ENCODE measurements around the gene PIGK.

PIGK gene

DNA sequence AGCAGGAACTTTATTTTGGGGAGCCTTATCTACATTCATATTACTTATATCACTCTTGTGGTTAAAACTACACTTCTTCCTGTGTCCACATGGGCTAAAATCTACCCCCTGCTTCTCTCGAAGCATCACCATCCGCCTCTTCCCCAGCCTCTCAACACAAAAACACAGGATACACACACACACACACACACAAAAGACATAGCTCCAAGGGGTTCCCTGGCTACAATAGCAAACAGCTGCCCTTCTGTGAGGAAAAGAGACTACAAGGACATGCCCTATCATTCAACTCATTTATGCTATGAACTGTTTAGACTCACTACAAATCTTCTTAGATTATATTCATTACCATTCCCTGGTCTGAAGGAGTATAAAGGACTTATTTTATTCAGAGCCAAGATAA lies 155.0 kb downstream of the PIGK start:
- H3K9me3 ChIP-seq (ENCODE audit: control insufficient read depth, insufficient read depth, low read depth, low read length) = no peaks in the 10 kb centered on the region
- no peak overlapping the region for H3K9ac ChIP-seq (ENCODE audit: low read length)
- H3K36me3 ChIP-seq (ENCODE audit: control insufficient read depth, insufficient read depth, low read length) = no peaks in the 10 kb centered on the region
- no peak overlapping the region for H3K4me3 ChIP-seq (ENCODE audit: low read depth, low read length)
- no peaks in the 10 kb centered on the region for H3K27me3 ChIP-seq (ENCODE audit: control insufficient read depth, insufficient read depth, low read length)
- H3K27ac ChIP-seq (ENCODE audit: low read depth, low read length) = no peak overlapping the region
- peaks cover 7% of the 10 kb centered on the region for H3K4me1 ChIP-seq (ENCODE audit: control insufficient read depth, insufficient read depth, low read length)

DNA sequence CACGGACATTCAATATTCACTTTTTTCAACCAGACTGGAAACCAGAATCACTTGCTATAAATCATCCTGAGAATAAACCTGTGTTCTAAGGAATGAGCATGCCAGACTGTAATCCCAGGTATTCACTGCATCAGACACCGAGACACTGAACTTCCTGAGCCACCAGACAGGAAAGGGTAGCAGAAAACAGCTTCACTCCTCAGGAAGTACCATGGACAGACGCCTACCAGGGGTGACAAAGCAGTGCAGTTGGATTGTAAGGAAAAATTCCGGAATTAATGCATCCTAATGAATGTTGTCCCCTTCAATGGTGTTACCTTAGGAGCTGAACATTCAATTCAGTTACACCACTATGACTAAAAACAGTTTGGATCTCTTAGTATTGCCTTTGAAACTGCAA lies 156.1 kb downstream of the PIGK start:
- no peak overlapping the region for H3K27ac ChIP-seq (ENCODE audit: low read depth, low read length)
- H3K4me1 ChIP-seq (ENCODE audit: control insufficient read depth, insufficient read depth, low read length) = peaks cover 12% of the 10 kb centered on the region
- no peak overlapping the region for H3K9ac ChIP-seq (ENCODE audit: low read length)
- no peaks in the 10 kb centered on the region for H3K27me3 ChIP-seq (ENCODE audit: control insufficient read depth, insufficient read depth, low read length)
- no peak overlapping the region for H3K4me3 ChIP-seq (ENCODE audit: low read depth, low read length)
- H3K9me3 ChIP-seq (ENCODE audit: control insufficient read depth, insufficient read depth, low read depth, low read length) = no peaks in the 10 kb centered on the region
- no peaks in the 10 kb centered on the region for H3K36me3 ChIP-seq (ENCODE audit: control insufficient read depth, insufficient read depth, low read length)

DNA sequence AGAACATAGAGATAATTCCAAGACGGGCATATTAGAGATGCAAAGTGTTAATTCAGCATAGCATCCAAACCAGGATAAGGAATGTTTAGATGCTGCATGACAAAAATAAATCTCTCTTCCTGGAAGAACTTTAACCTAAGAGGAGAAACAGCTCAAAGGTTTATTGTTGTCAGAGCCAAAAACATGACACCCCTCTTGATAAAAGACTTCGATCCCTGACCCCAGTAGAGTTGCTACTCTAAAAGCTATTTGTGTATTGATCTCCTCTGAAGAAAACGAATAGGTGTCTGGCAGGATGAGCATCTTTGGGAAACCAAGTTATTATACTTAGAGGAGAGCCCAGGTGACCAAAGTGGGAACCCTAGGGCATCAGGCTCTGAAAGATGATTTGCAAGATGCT lies 158.1 kb downstream of the PIGK start:
- Histone ChIP-seq H3K36me3 (ENCODE audit: control insufficient read depth, insufficient read depth, low read length) (no peaks in the 10 kb centered on the region), H3K9ac (ENCODE audit: low read length) (no peak overlapping the region), H3K9me3 (ENCODE audit: control insufficient read depth, insufficient read depth, low read depth, low read length) (no peaks in the 10 kb centered on the region), H3K4me3 (ENCODE audit: low read depth, low read length) (no peak overlapping the region), H3K4me1 (ENCODE audit: control insufficient read depth, insufficient read depth, low read length) (peaks cover 16% of the 10 kb centered on the region), H3K27ac (ENCODE audit: low read depth, low read length) (no peak overlapping the region), H3K27me3 (ENCODE audit: control insufficient read depth, insufficient read depth, low read length) (no peaks in the 10 kb centered on the region)

DNA sequence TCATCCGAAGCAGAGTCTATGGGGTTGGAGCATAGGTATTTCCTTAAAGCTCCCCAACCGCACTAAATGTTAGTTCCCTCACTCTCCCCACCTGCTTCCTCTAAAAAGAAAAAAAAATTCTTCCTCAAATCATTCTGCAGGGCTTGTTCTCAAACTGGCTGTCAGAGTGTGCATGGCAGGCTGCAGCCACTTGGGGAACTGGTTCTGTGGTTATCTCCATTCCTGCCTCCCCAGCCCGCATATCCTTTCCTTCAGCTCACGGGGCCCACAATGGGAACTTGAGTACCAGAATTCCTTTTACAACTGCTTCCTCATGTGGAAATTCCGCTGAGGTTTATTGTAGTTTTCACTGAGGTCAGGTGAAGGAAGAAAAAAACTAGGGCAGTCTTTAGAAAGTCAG lies 159.2 kb downstream of the PIGK start:
- Histone ChIP-seq H3K27ac (ENCODE audit: low read depth, low read length) (no peak overlapping the region), H3K36me3 (ENCODE audit: control insufficient read depth, insufficient read depth, low read length) (no peaks in the 10 kb centered on the region)

DNA sequence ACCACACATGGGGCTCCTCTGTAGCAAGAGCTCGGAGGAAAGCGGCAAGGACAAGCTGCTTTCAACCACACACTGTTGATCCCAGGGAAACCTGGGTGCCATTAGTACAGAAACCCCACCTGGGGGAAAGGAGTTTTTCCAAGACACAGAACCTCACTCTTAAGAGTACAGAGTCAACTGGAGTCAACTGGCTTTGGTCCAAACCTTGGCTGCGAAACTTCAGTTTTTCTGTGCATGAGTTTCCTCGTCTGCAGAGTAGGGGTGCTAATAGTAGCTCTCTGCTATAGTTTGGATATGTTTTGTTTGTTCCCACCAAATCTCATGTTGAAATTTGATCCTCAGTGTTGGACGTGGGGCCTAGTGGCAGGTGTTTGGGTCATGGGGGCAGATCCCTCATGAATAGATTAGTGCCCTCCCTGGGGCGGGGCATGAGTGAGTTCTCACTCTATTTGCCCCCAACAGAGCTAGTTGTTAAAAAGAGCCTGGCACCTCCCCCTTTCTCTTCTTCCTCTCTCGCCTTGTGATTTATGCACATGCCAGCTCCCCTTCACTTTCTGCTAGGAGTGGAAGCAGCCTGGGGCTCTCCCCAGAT lies 161.1 kb downstream of the PIGK start:
- Histone ChIP-seq H3K4me3 (ENCODE audit: low read depth, low read length) (no peak overlapping the region), H3K27ac (ENCODE audit: low read depth, low read length) (no peak overlapping the region), H3K36me3 (ENCODE audit: control insufficient read depth, insufficient read depth, low read length) (no peaks in the 10 kb centered on the region)

More for the DNA sequence above, 159.2 kb downstream of the PIGK start:
- H3K4me3 ChIP-seq (ENCODE audit: low read depth, low read length) = no peak overlapping the region
- H3K4me1 ChIP-seq (ENCODE audit: control insufficient read depth, insufficient read depth, low read length) = peaks cover 16% of the 10 kb centered on the region
- no peaks in the 10 kb centered on the region for H3K9me3 ChIP-seq (ENCODE audit: control insufficient read depth, insufficient read depth, low read depth, low read length)
- H3K27me3 ChIP-seq (ENCODE audit: control insufficient read depth, insufficient read depth, low read length) = no peaks in the 10 kb centered on the region
- no peak overlapping the region for H3K9ac ChIP-seq (ENCODE audit: low read length)

GRCh38 chr1:77056525-77056924 lies 162.7 kb downstream of the PIGK start:
- Histone ChIP-seq H3K9ac (ENCODE audit: low read length) (no peak overlapping the region), H3K27me3 (ENCODE audit: control insufficient read depth, insufficient read depth, low read length) (no peaks in the 10 kb centered on the region), H3K36me3 (ENCODE audit: control insufficient read depth, insufficient read depth, low read length) (no peaks in the 10 kb centered on the region), H3K4me3 (ENCODE audit: low read depth, low read length) (no peak overlapping the region), H3K4me1 (ENCODE audit: control insufficient read depth, insufficient read depth, low read length) (peaks cover 16% of the 10 kb centered on the region), H3K9me3 (ENCODE audit: control insufficient read depth, insufficient read depth, low read depth, low read length) (no peaks in the 10 kb centered on the region), H3K27ac (ENCODE audit: low read depth, low read length) (no peak overlapping the region)

More for the DNA sequence above, 161.1 kb downstream of the PIGK start:
- Histone ChIP-seq H3K27me3 (ENCODE audit: control insufficient read depth, insufficient read depth, low read length) (no peaks in the 10 kb centered on the region), H3K9me3 (ENCODE audit: control insufficient read depth, insufficient read depth, low read depth, low read length) (no peaks in the 10 kb centered on the region), H3K4me1 (ENCODE audit: control insufficient read depth, insufficient read depth, low read length) (peaks cover 16% of the 10 kb centered on the region), H3K9ac (ENCODE audit: low read length) (no peak overlapping the region)

- Histone ChIP-seq H3K4me3 (ENCODE audit: low read depth, low read length) (no peak overlapping the region), H3K27ac (ENCODE audit: low read depth, low read length) (no peak overlapping the region), H3K9me3 (ENCODE audit: control insufficient read depth, insufficient read depth, low read depth, low read length) (no peaks in the 10 kb centered on the region), H3K4me1 (ENCODE audit: control insufficient read depth, insufficient read depth, low read length) (no peaks in the 10 kb centered on the region), H3K36me3 (ENCODE audit: control insufficient read depth, insufficient read depth, low read length) (no peaks in the 10 kb centered on the region), H3K27me3 (ENCODE audit: control insufficient read depth, insufficient read depth, low read length) (no peaks in the 10 kb centered on the region), H3K9ac (ENCODE audit: low read length) (no peak overlapping the region)
Measured at GRCh38 chr1:77051425-77051824, 167.8 kb downstream of the PIGK start.

DNA sequence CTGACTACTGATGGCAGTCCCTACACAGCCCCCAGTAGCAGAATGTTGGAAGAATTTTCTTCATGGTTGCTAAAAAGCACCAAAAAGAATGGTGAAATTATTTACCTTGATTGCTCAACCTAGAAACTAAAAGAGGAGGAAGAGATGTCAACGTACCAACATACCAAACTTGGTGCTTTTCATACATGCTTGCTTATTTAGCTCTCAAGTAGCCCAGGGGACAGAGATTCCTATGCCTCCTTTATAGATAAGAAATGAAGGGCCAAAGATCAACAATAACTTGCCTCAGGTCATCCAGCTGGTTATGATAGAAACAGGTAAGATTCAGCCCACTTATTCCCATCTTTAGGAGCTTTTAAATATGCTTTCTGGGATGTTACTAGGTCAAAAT lies 170.6 kb downstream of the PIGK start:
- Histone ChIP-seq H3K4me3 (ENCODE audit: low read depth, low read length) (no peak overlapping the region), H3K9me3 (ENCODE audit: control insufficient read depth, insufficient read depth, low read depth, low read length) (no peaks in the 10 kb centered on the region), H3K4me1 (ENCODE audit: control insufficient read depth, insufficient read depth, low read length) (no peaks in the 10 kb centered on the region), H3K9ac (ENCODE audit: low read length) (no peak overlapping the region), H3K36me3 (ENCODE audit: control insufficient read depth, insufficient read depth, low read length) (no peaks in the 10 kb centered on the region; the same call in 1 of the 2 replicates), H3K27me3 (ENCODE audit: control insufficient read depth, insufficient read depth, low read length) (no peaks in the 10 kb centered on the region), H3K27ac (ENCODE audit: low read depth, low read length) (no peak overlapping the region)

GRCh38 chr1:77047978-77048614 lies 171.1 kb downstream of the PIGK start:
- Histone ChIP-seq H3K4me3 (ENCODE audit: low read depth, low read length) (no peak overlapping the region), H3K27me3 (ENCODE audit: control insufficient read depth, insufficient read depth, low read length) (no peaks in the 10 kb centered on the region), H3K9ac (ENCODE audit: low read length) (no peak overlapping the region), H3K36me3 (ENCODE audit: control insufficient read depth, insufficient read depth, low read length) (no peaks in the 10 kb centered on the region; the same call in 1 of the 2 replicates), H3K9me3 (ENCODE audit: control insufficient read depth, insufficient read depth, low read depth, low read length) (no peaks in the 10 kb centered on the region), H3K27ac (ENCODE audit: low read depth, low read length) (no peak overlapping the region), H3K4me1 (ENCODE audit: control insufficient read depth, insufficient read depth, low read length) (no peaks in the 10 kb centered on the region)

GRCh38 chr1:77047575-77047974 lies 171.7 kb downstream of the PIGK start:
- H3K9ac ChIP-seq (ENCODE audit: low read length) = no peak overlapping the region
- no peak overlapping the region for H3K4me3 ChIP-seq (ENCODE audit: low read depth, low read length)
- H3K4me1 ChIP-seq (ENCODE audit: control insufficient read depth, insufficient read depth, low read length) = no peaks in the 10 kb centered on the region
- H3K36me3 ChIP-seq (ENCODE audit: control insufficient read depth, insufficient read depth, low read length) = no peaks in the 10 kb centered on the region; the same call in 1 of the 2 replicates
- H3K9me3 ChIP-seq (ENCODE audit: control insufficient read depth, insufficient read depth, low read depth, low read length) = no peaks in the 10 kb centered on the region
- H3K27me3 ChIP-seq (ENCODE audit: control insufficient read depth, insufficient read depth, low read length) = no peaks in the 10 kb centered on the region
- no peak overlapping the region for H3K27ac ChIP-seq (ENCODE audit: low read depth, low read length)

DNA sequence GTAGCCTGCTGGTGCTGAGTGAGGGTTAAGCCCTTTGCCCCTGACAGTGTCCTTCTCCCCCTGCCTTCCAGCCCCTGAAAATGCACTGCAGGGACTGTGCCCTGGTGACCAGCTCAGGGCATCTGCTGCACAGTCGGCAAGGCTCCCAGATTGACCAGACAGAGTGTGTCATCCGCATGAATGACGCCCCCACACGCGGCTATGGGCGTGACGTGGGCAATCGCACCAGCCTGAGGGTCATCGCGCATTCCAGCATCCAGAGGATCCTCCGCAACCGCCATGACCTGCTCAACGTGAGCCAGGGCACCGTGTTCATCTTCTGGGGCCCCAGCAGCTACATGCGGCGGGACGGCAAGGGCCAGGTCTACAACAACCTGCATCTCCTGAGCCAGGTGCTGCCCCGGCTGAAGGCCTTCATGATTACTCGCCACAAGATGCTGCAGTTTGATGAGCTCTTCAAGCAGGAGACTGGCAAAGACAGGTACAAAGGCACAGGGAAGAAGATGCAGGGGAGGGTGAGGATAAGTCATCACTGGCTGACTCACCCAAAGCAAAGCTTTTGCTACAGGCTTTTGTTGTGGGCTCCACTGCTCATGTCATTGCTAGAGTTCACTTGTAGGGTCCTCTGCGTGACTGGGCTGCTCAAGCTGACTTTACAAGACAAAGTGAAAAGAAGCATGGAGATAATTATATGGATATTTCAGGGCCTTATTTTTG lies 174.9 kb downstream of the PIGK start:
- Histone ChIP-seq H3K36me3 (ENCODE audit: control insufficient read depth, insufficient read depth, low read length) (no peaks in the 10 kb centered on the region; the same call in 1 of the 2 replicates), H3K27ac (ENCODE audit: low read depth, low read length) (no peak overlapping the region), H3K9ac (ENCODE audit: low read length) (no peak overlapping the region), H3K9me3 (ENCODE audit: control insufficient read depth, insufficient read depth, low read depth, low read length) (no peaks in the 10 kb centered on the region), H3K4me1 (ENCODE audit: control insufficient read depth, insufficient read depth, low read length) (no peaks in the 10 kb centered on the region), H3K4me3 (ENCODE audit: low read depth, low read length) (no peak overlapping the region), H3K27me3 (ENCODE audit: control insufficient read depth, insufficient read depth, low read length) (no peaks in the 10 kb centered on the region)

Measured in HUES6 (cell line).